OCI-LY1 (cell line): ENCODE measurements around the gene EML6.
"Not testable (repeated sequence)": the region's sequence is repeated elsewhere in the genome, so short reads cannot be mapped to it uniquely, and the experiment has no call there.

ENCODE experiments used
- H2AFZ ChIP-seq: fragments of 200-600 bp; sonication (generic), shearing (Covaris generic); 2 replicates; pipeline ENCODE4 v1.6.0; 2014; ENCODE audit warnings: antibody characterized with exemption, mild to moderate bottlenecking, low read length
- H3F3A ChIP-seq: fragments of 200-600 bp; sonication (generic), shearing (Covaris generic); 2 replicates; pipeline ENCODE4 v1.6.0; 2014; ENCODE audit warnings: mild to moderate bottlenecking, antibody characterized with exemption, low read length, moderate library complexity; ENCODE audit not compliant: insufficient read depth
- H3K27ac ChIP-seq: fragments of 200-600 bp; sonication (generic); 2 replicates; pipeline ENCODE4 v1.5.1; 2014; ENCODE audit warnings: low read length, mixed run types, mild to moderate bottlenecking, low read depth; ENCODE audit not compliant: poor library complexity, severe bottlenecking
- H3K27me3 ChIP-seq: fragments of 200-600 bp; sonication (generic); 2 replicates; pipeline ENCODE4 v1.6.0; 2014; ENCODE audit warnings: antibody characterized with exemption, mild to moderate bottlenecking, low read length, moderate library complexity; ENCODE audit not compliant: insufficient read depth
- H3K36me3 ChIP-seq: fragments of 200-600 bp; sonication (generic); 2 replicates; pipeline ENCODE4 v1.6.1; 2014; ENCODE audit warnings: mild to moderate bottlenecking, antibody characterized with exemption, low read length, moderate library complexity, mixed read lengths; ENCODE audit not compliant: insufficient read depth
- H3K4me1 ChIP-seq: fragments of 200-600 bp; sonication (generic); 2 replicates; pipeline ENCODE4 v1.5.1; 2014; ENCODE audit warnings: mild to moderate bottlenecking, low read length, moderate library complexity; ENCODE audit not compliant: insufficient read depth, severe bottlenecking
- H3K4me2 ChIP-seq: fragments of 200-600 bp; sonication (generic), shearing (Covaris generic); 2 replicates; pipeline ENCODE4 v1.6.1; 2014; ENCODE audit warnings: low read length
- H3K4me3 ChIP-seq: fragments of 200-600 bp; sonication (generic); 2 replicates; pipeline ENCODE4 v1.5.1; 2014; ENCODE audit warnings: low read length, low read depth, mild to moderate bottlenecking, mixed read lengths; ENCODE audit not compliant: poor library complexity, severe bottlenecking
- H3K79me2 ChIP-seq: fragments of 200-600 bp; shearing (Covaris generic); 2 replicates; pipeline ENCODE4 v1.6.1; 2016; ENCODE audit warnings: mixed run types, low read length, mixed read lengths; ENCODE audit not compliant: insufficient read depth
- H3K9ac ChIP-seq: fragments of 200-600 bp; sonication (generic), shearing (Covaris generic); 2 replicates; pipeline ENCODE4 v1.6.1; 2014; ENCODE audit warnings: mild to moderate bottlenecking, low read length, mixed read lengths
- H3K9me2 ChIP-seq: fragments of 200-600 bp; sonication (generic), shearing (Covaris generic); 2 replicates; pipeline ENCODE4 v1.6.1; 2014; ENCODE audit warnings: low read depth, mild to moderate bottlenecking, low read length, mixed read lengths
- H3K9me3 ChIP-seq: fragments of 200-600 bp; shearing (Covaris generic); 2 replicates; pipeline ENCODE4 v1.6.1; 2014; ENCODE audit warnings: low read length, mixed read lengths
- H4K20me1 ChIP-seq: fragments of 200-600 bp; sonication (generic), shearing (Covaris generic); 2 replicates; pipeline ENCODE4 v1.6.0; 2016; ENCODE audit warnings: mild to moderate bottlenecking, low read length; ENCODE audit not compliant: insufficient read depth
- EZH2 ChIP-seq: fragments of 200-600 bp; sonication (generic), shearing (Covaris generic); IDR thresholded peaks from 2 replicates; pipeline ENCODE4 v1.8.0; 2017; ENCODE audit warnings: borderline replicate concordance, mixed run types, mild to moderate bottlenecking, antibody characterized with exemption, low read length, moderate library complexity, mixed read lengths
- TF ChIP-seq, protein P1 (sequence below): fragments of 200-600 bp; sonication (generic), shearing (Covaris generic); IDR thresholded peaks from 2 replicates; pipeline ENCODE4 v1.5.1; 2017; ENCODE audit warnings: mild to moderate bottlenecking, antibody characterized with exemption, low read length, moderate library complexity, mixed read lengths

Gene EML6

GRCh38 chr2:54983345-54984220 lies 260.1 kb downstream of the EML6 start:
- Histone ChIP-seq H3K27me3 (no peaks in the 10 kb centered on the region), H3K4me2 (no peak overlapping the region), H3F3A (no peaks in the 10 kb centered on the region), H3K4me3 (no peak overlapping the region), H3K9me2 (no peaks in the 10 kb centered on the region), H3K79me2 (no peaks in the 10 kb centered on the region), H4K20me1 (no peaks in the 10 kb centered on the region), H3K9ac (no peak overlapping the region), H2AFZ (no peak overlapping the region), H3K27ac (no peak overlapping the region), H3K4me1 (peaks cover 11% of the 10 kb centered on the region), H3K36me3 (peaks cover 50% of the 10 kb centered on the region), H3K9me3 (no peaks in the 10 kb centered on the region)
- TF ChIP-seq, protein P1, sequence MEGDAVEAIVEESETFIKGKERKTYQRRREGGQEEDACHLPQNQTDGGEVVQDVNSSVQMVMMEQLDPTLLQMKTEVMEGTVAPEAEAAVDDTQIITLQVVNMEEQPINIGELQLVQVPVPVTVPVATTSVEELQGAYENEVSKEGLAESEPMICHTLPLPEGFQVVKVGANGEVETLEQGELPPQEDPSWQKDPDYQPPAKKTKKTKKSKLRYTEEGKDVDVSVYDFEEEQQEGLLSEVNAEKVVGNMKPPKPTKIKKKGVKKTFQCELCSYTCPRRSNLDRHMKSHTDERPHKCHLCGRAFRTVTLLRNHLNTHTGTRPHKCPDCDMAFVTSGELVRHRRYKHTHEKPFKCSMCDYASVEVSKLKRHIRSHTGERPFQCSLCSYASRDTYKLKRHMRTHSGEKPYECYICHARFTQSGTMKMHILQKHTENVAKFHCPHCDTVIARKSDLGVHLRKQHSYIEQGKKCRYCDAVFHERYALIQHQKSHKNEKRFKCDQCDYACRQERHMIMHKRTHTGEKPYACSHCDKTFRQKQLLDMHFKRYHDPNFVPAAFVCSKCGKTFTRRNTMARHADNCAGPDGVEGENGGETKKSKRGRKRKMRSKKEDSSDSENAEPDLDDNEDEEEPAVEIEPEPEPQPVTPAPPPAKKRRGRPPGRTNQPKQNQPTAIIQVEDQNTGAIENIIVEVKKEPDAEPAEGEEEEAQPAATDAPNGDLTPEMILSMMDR, result no peak

DNA sequence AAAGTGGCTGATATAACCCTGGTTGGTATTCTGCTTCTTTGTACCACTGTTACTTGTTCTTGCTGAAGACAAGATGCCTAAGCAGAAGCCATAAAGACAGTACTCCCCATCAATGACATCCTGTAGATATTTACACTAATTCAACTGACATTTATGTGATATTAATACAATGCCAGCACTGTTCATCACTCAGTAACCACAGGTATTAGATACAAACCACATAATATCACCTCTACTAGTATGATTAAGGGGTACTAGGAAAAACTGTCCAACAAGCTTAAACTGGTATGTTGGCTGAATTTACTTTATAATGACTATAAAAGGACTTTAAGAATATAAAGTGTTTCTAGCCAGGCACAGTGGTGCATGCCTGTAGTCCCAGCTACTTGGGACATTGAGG lies 261.0 kb downstream of the EML6 start:
- peaks cover 8% of the 10 kb centered on the region; the same call in 1 of the 2 replicates for H3K79me2 ChIP-seq
- H3K9ac ChIP-seq, result no peak overlapping the region
- no peaks in the 10 kb centered on the region for H3F3A ChIP-seq
- H3K4me1 ChIP-seq, result peaks cover 8% of the 10 kb centered on the region
- no peaks in the 10 kb centered on the region for H4K20me1 ChIP-seq
- no peaks in the 10 kb centered on the region for H3K9me2 ChIP-seq
- no peak overlapping the region for H3K27ac ChIP-seq
- H3K27me3 ChIP-seq, result no peaks in the 10 kb centered on the region
- no peak overlapping the region for H2AFZ ChIP-seq
- H3K36me3 ChIP-seq, result peaks cover 50% of the 10 kb centered on the region
- no peak for TF ChIP-seq EZH2
- H3K9me3 ChIP-seq, result no peaks in the 10 kb centered on the region
- no peak overlapping the region for H3K4me2 ChIP-seq
- H3K4me3 ChIP-seq, result no peak overlapping the region

GRCh38 chr2:54986264-54986663 lies 262.8 kb downstream of the EML6 start:
- Histone ChIP-seq H3K27me3 (no peaks in the 10 kb centered on the region), H3K4me2 (no peak overlapping the region), H3K36me3 (peaks cover 42% of the 10 kb centered on the region), H2AFZ (no peak overlapping the region), H3K9me2 (no peaks in the 10 kb centered on the region), H3K27ac (no peak overlapping the region), H3F3A (no peaks in the 10 kb centered on the region), H3K4me3 (no peak overlapping the region), H3K9me3 (no peaks in the 10 kb centered on the region), H4K20me1 (no peaks in the 10 kb centered on the region), H3K4me1 (no peaks in the 10 kb centered on the region), H3K9ac (no peak overlapping the region), H3K79me2 (peaks cover 22% of the 10 kb centered on the region)
- TF ChIP-seq EZH2, result no peak
- TF ChIP-seq, protein P1, result no peak

- Histone ChIP-seq H3K9ac (no peak overlapping the region), H2AFZ (no peak overlapping the region), H3K9me3 (no peaks in the 10 kb centered on the region), H3K9me2 (no peaks in the 10 kb centered on the region), H3K36me3 (peaks cover 24% of the 10 kb centered on the region), H3K27ac (no peak overlapping the region), H3K4me2 (no peak overlapping the region), H3F3A (no peaks in the 10 kb centered on the region), H4K20me1 (no peaks in the 10 kb centered on the region), H3K4me1 (no peaks in the 10 kb centered on the region), H3K4me3 (no peak overlapping the region), H3K79me2 (peaks cover 44% of the 10 kb centered on the region), H3K27me3 (no peaks in the 10 kb centered on the region)
- TF ChIP-seq, protein P1, result no peak
- TF ChIP-seq EZH2, result no peak
Measured at GRCh38 chr2:54988612-54989011, 265.1 kb downstream of the EML6 start.

GRCh38 chr2:54990694-54991093 lies 267.2 kb downstream of the EML6 start:
- H4K20me1 ChIP-seq, H3K4me1 ChIP-seq, H3K9me2 ChIP-seq, H2AFZ ChIP-seq, H3K27ac ChIP-seq, H3K4me3 ChIP-seq, H3K9me3 ChIP-seq, H3K4me2 ChIP-seq, H3K27me3 ChIP-seq, H3K9ac ChIP-seq, H3F3A ChIP-seq: not testable (repeated sequence)
- Histone ChIP-seq H3K36me3 (peaks cover 19% of the 10 kb centered on the region), H3K79me2 (peaks cover 64% of the 10 kb centered on the region)
